ENCODE results near the gene WHRN. TPM values are rescaled to one million over a fixed set of nuclear protein-coding genes. Genes with fewer than 3 reads are reported as not detected.

Gene WHRN
- total RNA-seq, 1 donor from 2014 or later: 5.2 TPM

DNA sequence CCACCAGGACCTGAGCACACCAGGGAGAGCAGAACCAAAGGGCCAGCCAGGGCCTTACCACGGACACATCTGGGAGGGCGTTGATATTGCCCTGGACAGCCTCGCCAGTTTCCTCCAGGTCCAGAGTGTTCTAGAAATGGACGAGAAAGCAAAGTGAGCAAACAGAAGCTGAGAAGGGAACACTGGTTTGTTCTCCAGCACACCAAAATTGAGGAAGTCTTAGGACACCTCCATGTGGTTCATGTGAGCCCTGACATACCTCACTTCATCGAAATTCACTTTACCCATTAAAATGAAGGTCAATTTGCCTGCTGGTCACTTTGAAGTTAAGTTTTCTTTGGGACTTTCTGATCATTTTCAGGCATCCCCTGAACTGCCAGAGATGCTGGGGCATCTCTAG is 97.4 kb downstream of the WHRN start:
- no peak for TF ChIP-seq CTCF (conservative IDR thresholded peaks at IDR 0.05; ENCODE audit: low read depth, low read length)
- DNase-seq (ENCODE audit: low read depth): no peak
- no peak overlapping the region for H3K4me3 ChIP-seq (ENCODE audit: low read depth, low read length)

GRCh38 chr9:114406441-114406840 is 98.8 kb downstream of the WHRN start:
- no peak overlapping the region for H3K4me3 ChIP-seq (ENCODE audit: low read depth, low read length)
- DNase-seq (ENCODE audit: low read depth): no peak
- no peak for TF ChIP-seq CTCF (conservative IDR thresholded peaks at IDR 0.05; ENCODE audit: low read depth, low read length)

DNA sequence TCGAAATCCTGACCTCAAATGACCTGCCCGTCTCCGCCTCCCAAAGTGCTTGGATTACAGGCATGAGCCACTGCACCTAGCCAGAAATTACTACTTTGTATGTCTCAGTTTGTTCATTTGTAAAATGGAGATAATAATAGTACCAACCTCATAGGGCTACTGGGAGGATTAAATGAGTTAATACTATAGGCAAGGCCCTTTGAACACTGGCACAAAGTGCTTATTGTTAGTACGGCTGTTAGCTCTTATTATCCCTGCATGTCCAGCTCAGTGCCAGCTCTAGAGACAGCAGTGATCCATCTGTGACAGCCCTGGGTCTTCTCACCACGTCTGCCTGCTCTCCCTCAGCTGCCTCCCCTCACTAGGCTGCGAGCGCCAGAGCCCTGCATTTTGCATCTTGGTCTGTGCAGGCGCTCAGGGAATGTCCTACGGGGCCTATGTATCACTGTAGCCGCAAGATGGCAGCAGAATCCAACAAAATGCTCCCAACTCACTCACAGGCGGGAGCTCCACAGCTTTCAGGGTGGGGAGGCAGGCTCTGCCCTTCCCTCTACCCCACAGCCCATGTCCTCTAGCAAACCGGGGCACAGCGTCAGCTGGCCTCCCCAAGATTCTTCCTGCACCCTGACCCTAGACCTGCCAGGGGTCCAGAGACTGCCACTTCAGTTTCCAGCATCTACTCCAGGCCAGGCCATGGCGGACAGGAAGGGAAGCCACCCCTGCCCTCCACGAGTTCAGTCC is 99.8 kb downstream of the WHRN start:
- DNase-seq (ENCODE audit: low read depth): no peak
- no peak overlapping the region for H3K4me3 ChIP-seq (ENCODE audit: low read depth, low read length)
- peak; percentile 85 for TF ChIP-seq CTCF (conservative IDR thresholded peaks at IDR 0.05; ENCODE audit: low read depth, low read length)

DNA sequence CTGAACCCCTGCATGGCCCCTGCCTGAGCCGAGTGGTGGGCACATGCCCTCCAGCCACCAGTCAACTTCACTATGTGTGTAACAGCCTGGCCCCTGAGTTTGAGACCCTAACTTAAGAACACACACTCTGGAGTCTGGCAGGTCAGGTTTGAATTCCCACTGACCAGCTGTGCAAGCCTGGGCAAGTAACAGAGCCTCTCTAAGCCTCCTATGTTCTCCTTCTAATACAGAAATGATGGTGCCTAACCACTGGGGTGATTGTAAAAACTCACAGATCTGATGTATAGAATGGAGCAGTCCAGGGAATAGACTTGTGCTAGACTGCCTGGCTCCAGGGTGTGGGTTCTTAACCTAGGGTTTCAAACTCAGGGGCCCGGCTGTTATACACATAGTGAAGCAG is 100.7 kb downstream of the WHRN start:
- no peak for DNase-seq (ENCODE audit: low read depth)

DNA sequence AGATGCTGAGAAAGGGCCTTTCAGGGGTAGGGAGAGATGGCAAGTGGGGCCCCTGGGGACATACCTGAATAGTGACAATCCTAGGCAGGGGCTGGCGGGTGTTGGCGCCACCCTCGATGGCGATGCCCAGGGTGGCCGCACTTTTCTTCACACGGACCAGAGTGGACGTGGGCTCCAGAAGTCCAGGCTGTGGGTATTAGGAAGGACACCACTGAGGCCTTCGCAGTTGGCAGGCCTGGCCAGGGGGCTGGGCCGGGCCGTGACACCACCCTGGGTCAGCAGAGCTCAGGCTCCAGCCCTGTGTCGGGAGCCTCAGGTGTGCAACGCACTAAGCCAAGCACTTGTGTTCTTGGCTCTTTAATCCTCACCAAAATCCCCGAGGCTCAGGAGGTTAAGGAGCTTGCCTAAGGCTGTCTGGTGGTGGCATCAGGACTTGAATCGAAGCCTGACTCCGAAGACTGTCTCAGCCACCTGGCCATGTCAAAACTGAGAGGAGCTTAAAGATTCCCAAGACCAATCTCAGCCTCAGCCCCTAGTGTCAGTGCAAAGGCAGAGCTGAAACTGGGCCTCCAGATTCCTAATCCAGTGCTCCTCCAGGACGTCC is 102.0 kb downstream of the WHRN start:
- no peak for TF ChIP-seq CTCF (conservative IDR thresholded peaks at IDR 0.05; ENCODE audit: low read depth, low read length)
- no peak for DNase-seq (ENCODE audit: low read depth)
- no peak overlapping the region for H3K4me3 ChIP-seq (ENCODE audit: low read depth, low read length)

More for the DNA sequence above, 100.7 kb downstream of the WHRN start:
- H3K4me3 ChIP-seq (ENCODE audit: low read depth, low read length): no peak overlapping the region
- no peak for TF ChIP-seq CTCF (conservative IDR thresholded peaks at IDR 0.05; ENCODE audit: low read depth, low read length)

DNA sequence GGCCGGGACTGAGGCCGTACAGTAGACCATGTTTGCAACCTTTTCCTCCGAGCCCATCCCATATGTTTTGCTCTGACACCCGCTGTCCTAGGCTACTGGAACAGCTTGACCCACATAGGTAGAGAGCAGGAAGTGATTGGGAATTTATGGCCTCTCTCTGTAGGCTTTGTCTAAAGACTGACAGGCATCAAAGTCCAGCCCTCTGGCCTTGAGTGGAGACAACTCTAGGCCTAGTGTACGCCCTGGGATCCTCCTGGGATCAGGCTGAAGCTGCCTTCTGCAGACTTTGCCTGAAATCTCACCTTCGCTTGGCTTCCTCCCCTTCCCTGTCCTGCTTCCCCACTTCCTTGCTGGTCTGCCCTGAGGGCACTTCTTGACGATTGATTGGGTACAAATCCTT is 103.9 kb downstream of the WHRN start:
- no peak overlapping the region for H3K4me3 ChIP-seq (ENCODE audit: low read depth, low read length)
- TF ChIP-seq CTCF (conservative IDR thresholded peaks at IDR 0.05; ENCODE audit: low read depth, low read length): no peak
- no peak for DNase-seq (ENCODE audit: low read depth)

DNA sequence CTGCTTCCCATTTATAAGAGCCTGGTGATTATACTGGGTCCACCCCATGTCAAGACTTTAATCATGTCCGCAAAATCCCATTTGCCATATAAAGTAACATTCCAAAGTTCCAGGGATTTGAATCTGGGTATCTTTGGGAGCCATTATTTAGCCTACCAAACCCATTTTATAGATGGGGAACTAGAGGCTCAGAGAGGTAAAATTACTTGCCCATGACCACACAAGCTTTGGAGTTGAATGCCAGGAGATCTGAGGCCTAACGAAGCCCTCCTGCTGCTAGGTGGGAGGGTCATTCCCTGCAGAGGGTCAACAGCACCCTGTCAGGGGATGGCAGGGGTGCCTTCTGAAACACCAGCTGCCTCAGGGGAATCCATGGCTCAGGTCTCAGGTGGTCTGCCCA is 104.5 kb downstream of the WHRN start:
- H3K4me3 ChIP-seq (ENCODE audit: low read depth, low read length): no peak overlapping the region
- TF ChIP-seq CTCF (conservative IDR thresholded peaks at IDR 0.05; ENCODE audit: low read depth, low read length): no peak
- no peak for DNase-seq (ENCODE audit: low read depth)

Measured in epithelial cell of proximal tubule (primary cell).